Measurements from ENCODE around the gene NOL4L. TPM values are rescaled to one million over a fixed set of nuclear protein-coding genes. Genes with fewer than 3 reads are reported as not detected.

NOL4L gene
- total RNA-seq, 2 experiments from 2014 or later = 53.1 to 55.6 TPM

DNA sequence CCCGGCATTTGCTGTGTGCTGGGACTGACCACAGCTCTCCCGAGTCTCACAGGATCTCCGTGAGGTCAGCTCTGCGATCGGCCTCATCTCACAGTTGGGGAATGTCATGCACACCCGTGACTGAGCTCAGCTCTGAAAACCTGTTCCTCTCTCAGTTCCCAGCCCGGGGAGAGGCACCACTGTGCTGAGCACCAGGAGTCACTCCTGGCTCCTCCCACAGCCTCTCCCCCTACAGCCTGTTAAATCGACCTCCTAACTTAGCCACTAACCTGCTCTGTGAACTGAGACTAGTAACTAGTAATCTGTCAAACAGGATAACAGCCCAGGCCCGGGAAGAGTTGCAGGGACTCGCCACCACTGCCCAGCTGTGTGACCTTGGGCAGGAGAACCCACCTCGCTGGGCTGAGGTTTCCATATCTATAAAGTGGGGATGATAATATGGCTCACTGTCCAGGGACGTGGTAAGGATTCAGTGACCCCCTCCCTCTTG is 20.1 kb upstream of the NOL4L start:
- Mint-ChIP-seq H3K27me3 (no peaks in the 10 kb centered on the region), H3K9me3 (no peaks in the 10 kb centered on the region), H3K27ac (no peak overlapping the region), H3K4me1 (ENCODE audit: low read depth) (peaks cover 9% of the 10 kb centered on the region), H3K4me3 (no peak overlapping the region), H3K36me3 (ENCODE audit: low read depth) (no peaks in the 10 kb centered on the region)
- TF ChIP-seq, protein P1, sequence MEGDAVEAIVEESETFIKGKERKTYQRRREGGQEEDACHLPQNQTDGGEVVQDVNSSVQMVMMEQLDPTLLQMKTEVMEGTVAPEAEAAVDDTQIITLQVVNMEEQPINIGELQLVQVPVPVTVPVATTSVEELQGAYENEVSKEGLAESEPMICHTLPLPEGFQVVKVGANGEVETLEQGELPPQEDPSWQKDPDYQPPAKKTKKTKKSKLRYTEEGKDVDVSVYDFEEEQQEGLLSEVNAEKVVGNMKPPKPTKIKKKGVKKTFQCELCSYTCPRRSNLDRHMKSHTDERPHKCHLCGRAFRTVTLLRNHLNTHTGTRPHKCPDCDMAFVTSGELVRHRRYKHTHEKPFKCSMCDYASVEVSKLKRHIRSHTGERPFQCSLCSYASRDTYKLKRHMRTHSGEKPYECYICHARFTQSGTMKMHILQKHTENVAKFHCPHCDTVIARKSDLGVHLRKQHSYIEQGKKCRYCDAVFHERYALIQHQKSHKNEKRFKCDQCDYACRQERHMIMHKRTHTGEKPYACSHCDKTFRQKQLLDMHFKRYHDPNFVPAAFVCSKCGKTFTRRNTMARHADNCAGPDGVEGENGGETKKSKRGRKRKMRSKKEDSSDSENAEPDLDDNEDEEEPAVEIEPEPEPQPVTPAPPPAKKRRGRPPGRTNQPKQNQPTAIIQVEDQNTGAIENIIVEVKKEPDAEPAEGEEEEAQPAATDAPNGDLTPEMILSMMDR (IDR thresholded peaks at IDR 0.05) = no peak
- Histone ChIP-seq H3K27ac (ENCODE audit: low read depth in 1 of 2, low read length in 2 of 2) (no peak overlapping the region), H3K9me3 (ENCODE audit: control insufficient read depth in 1 of 2, insufficient read depth in 1 of 2, low read length in 2 of 2) (no peaks in the 10 kb centered on the region), H3K4me1 (ENCODE audit: insufficient read depth, low read length) (no peaks in the 10 kb centered on the region), H3K4me3 (ENCODE audit: low read length) (no peak overlapping the region), H3K27me3 (ENCODE audit: control insufficient read depth in 1 of 2, insufficient read depth in 2 of 2, low read length in 2 of 2) (no peaks in the 10 kb centered on the region), H3K36me3 (ENCODE audit: insufficient read depth, low read length) (no peaks in the 10 kb centered on the region)
- ChIA-PET POLR2A (interaction anchor here (0.6 kb wide), 1 partner anchor 70 kb away, joined by 3 read pairs; no protein-coding TSS in a partner anchor), CTCF (no interaction called here)
- peak in 2 of 14 experiments; percentile 54 to 70 for DNase-seq
- intact Hi-C loops (cut with DNase I, micrococcal nuclease) = no loop called here
- no peak for ATAC-seq (ENCODE audit: poor library complexity)

DNA sequence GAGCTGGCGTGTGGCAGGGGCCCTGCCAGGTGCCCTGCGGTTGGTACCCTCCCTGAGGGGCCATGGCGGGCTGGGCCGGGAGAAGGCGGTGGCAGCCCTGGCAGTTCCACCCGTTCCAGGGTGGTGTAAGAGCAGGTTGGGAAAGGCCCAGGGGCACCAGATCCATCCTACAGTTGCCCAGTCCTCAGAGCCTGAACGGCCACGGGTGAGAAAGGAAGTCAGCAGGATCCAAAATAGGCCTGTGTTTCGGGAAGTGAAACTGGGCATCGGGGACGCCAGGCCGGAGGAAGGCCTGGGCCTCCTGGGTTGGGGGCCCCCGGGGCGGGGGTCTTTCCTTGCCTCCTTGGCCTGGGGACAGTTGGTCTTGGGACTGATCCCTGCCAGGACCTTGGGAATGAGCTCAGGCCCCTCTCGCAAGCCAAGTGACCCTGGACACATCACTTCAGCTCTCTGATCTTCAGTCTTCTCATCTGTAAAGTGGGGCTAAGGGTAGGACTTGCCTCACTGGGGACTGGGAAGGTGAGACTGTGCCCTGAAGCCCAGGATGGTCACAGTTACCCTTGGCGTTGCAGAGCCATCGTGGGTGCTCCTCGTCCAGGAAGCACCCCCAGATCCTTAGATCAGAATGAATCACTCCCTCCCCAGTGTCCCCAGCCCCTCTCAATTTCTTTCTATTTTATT is 18.1 kb upstream of the NOL4L start:
- Histone ChIP-seq H3K4me1 (ENCODE audit: insufficient read depth, low read length) (no peaks in the 10 kb centered on the region), H3K27me3 (ENCODE audit: control insufficient read depth in 1 of 2, insufficient read depth in 2 of 2, low read length in 2 of 2) (no peaks in the 10 kb centered on the region), H3K36me3 (ENCODE audit: insufficient read depth, low read length) (no peaks in the 10 kb centered on the region), H3K4me3 (ENCODE audit: low read length) (no peak overlapping the region), H3K9me3 (ENCODE audit: control insufficient read depth in 1 of 2, insufficient read depth in 1 of 2, low read length in 2 of 2) (no peaks in the 10 kb centered on the region), H3K27ac (ENCODE audit: low read depth in 1 of 2, low read length in 2 of 2) (no peak overlapping the region)
- Mint-ChIP-seq H3K27ac (no peak overlapping the region), H3K4me3 (no peak overlapping the region), H3K4me1 (ENCODE audit: low read depth) (no peaks in the 10 kb centered on the region), H3K9me3 (no peaks in the 10 kb centered on the region), H3K27me3 (no peaks in the 10 kb centered on the region), H3K36me3 (ENCODE audit: low read depth) (no peaks in the 10 kb centered on the region)
- DNase-seq (peak in 2 of 14 experiments; percentile 55 to 56), ATAC-seq (ENCODE audit: poor library complexity) (no peak)
- ChIA-PET POLR2A (interaction anchor here (0.6 kb wide), 1 partner anchor 90 kb away, joined by 3 read pairs; no protein-coding TSS in a partner anchor), CTCF (no interaction called here)
- TF ChIP-seq, protein P1 (IDR thresholded peaks at IDR 0.05) = no peak
- intact Hi-C loops (cut with DNase I, micrococcal nuclease) = no loop called here

DNA sequence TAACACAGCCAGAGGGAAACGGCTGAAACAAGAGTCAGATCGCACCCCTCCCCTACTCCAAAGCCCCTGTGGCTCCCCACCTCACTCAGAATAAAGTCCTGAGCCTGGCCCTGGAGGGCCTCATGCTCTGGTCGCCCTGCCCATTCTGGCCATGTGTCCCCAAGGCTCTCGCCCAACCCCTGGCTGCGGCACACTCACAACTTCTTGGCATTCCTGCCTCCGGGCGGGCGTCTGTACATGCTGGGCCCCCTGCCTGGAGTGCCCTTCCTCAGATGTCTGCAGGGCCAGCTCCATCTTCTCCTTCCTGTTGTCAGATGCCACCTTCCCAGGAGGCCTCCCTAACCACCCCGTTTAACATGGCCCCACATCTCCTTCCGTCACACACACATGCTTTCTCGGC is 17.1 kb upstream of the NOL4L start:
- Mint-ChIP-seq H3K9me3 (no peaks in the 10 kb centered on the region), H3K27me3 (no peaks in the 10 kb centered on the region), H3K27ac (no peak overlapping the region), H3K4me1 (ENCODE audit: low read depth) (no peaks in the 10 kb centered on the region), H3K36me3 (ENCODE audit: low read depth) (no peaks in the 10 kb centered on the region), H3K4me3 (no peak overlapping the region)
- no peak for ATAC-seq (ENCODE audit: poor library complexity)
- Histone ChIP-seq H3K36me3 (ENCODE audit: insufficient read depth, low read length) (no peaks in the 10 kb centered on the region), H3K27ac (ENCODE audit: low read depth in 1 of 2, low read length in 2 of 2) (no peak overlapping the region), H3K27me3 (ENCODE audit: control insufficient read depth in 1 of 2, insufficient read depth in 2 of 2, low read length in 2 of 2) (no peaks in the 10 kb centered on the region), H3K4me1 (ENCODE audit: insufficient read depth, low read length) (peaks cover under 1% of the 10 kb centered on the region), H3K4me3 (ENCODE audit: low read length) (no peak overlapping the region), H3K9me3 (ENCODE audit: control insufficient read depth in 1 of 2, insufficient read depth in 1 of 2, low read length in 2 of 2) (no peaks in the 10 kb centered on the region)
- ChIA-PET CTCF (no interaction called here), POLR2A (no interaction called here)
- TF ChIP-seq, protein P1 (IDR thresholded peaks at IDR 0.05) = no peak
- intact Hi-C loops (cut with DNase I, micrococcal nuclease) = no loop called here
- DNase-seq = no peak
